HG02973 (cell line): ENCODE measurements around the gene GOLGA6L7.
"Not testable (repeated sequence)": the region's sequence is repeated elsewhere in the genome, so short reads cannot be mapped to it uniquely, and the experiment has no call there.

ENCODE experiments used
- ATAC-seq: cut with Tn5 transposase; IDR thresholded peaks from one replicate; pipeline ENCODE4 v1.9.1; 2021; ENCODE audit warnings: moderate library complexity; ENCODE audit not compliant: unreplicated experiment

GOLGA6L7 gene, protein sequence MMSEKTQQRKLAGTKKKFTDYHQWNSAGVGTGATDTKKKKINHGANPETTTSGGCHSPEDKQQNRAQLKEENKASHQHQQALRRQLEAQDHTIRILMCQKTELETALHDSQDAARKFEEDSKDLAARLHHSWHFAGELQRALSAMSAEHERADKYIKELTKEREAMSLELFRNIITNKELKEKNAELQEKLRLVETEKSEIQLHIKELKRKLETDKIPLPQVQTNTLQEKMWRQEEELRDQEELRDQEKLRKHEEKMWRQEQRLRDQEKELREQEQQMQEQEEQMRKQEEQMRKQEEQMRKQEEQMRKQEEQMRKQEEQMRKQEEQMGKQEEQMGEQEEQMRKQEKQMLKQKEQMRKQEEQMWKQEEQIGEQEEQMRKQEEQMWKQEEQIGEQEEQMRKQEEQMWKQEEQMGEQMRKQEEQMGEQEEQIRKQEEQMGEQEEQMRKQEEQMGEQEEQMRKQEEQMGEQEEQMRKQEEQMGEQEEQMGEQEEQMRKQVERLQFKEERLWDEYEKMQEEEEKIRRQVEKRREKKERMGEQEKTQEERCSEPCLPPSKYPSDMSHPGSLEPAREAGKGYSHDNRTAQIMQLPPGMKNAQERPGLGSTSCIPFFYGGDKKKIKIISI

DNA sequence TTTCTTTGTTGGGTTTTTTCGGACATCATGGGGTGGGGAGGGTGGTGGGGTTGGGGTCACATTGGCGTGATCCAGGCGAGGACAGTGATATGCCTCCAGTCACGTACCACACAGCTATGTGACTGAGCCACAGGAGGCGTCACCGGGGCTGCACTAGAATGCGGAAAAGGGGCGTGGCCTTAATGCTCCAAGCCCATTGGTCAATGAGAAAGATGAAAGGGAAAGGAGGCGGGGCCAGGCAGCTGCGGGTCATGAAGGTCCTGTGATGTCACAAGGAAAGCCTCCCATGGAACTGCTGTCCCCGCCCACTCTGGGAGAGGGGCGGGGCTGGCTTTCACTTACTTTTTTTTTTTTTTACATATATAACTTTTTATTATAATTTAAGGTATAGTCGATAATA lies at the start of gene GOLGA6L7:
Gene GOLGA6L7 (minus strand): TSS at position 124 of the 400 bp plus-strand sequence. CDS start 95 bp downstream, at position 29.
- not testable (repeated sequence) for ATAC-seq

DNA sequence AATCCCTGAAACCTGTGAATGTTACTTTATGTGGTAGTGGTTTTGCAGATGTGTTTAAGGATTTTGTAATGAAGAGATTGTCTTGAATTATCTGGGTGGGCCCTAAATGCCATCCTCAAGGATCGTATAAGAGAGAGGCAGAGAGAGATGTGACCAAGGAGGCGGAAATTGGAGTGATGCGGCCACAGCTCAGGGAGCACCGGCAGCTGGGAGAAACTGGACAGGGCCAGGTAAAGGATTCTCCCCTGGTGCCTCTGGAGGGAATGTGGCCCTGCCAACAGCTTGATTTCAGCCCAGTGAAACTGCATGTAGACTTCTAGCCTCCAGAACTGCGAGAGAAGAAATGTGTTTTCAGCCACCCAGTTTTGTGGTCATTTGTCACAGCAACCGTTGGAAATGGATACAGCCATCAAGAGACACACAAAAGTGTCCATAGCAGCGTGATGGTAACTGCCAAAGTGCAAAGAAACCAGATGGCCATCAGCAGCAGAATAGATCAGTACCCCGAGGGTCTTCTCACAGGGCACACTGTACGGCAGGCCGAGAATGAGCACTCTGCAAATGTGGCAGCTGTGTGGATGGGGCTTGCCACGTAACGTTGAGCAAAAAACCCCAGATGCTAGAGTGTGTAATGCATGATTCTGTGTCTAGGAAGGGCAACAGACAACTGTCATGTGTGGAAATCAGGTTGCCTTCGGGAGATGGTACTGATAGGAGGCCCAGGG lies 49.6 kb upstream of the GOLGA6L7 start:
- ATAC-seq: no peak

DNA sequence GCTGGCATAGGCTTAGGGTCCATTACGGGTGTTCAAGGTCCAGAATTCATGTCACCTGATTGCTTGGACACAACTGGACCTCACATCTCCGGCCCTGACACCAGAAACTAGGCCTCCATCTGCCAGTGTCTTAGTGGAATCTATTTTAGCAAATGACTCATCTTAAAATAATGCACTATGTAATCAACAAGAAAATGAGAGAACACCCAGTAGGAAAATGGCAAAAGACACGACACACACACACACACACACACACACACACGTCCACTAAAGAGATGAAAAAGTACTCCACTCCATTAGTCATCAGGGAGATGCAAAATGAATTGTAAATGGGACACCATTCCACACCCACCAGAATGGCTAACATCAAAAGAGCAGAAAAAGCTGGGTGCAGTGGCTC lies 48.5 kb upstream of the GOLGA6L7 start:
- no peak for ATAC-seq

DNA sequence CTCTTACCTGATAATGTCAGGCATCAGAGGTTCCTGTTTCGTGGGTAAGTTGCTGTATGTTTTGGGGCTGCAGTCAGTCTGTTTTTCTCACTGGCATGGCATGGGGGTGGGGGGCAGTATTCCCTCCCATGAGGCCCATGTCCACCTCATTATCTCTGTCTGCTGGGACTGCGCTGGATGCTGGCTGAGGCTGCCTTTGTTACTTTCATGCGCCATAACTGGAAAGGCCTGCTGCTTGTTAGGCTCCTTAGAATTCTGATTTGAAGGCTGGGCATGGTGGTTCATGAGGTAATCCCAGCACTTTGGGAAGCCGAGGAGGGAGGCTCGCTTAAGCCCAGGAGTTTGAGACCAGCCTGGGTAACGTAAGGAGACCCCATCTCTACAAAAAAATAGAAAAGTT lies 47.1 kb upstream of the GOLGA6L7 start:
- ATAC-seq: no peak

DNA sequence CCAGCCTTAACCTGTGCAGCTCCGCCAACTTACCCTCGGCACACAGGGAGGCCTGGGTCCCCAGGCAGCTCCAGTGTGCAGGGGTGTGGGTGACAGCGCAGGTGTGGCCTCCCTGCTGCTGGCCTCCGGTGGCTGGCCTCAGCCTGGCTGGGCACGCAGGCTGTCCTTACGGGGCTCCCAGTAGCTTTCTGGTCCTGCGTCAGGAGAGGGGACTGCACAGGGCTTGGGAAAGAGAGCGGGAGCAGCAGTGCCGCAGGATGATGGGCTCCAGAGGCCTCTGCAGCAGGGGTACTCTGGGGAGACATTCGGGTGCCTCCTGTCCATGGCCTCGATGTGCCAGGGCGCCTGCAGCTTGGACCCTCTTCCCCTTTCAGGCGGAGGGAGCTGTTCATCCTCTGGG lies 46.7 kb upstream of the GOLGA6L7 start:
- ATAC-seq: no peak

DNA sequence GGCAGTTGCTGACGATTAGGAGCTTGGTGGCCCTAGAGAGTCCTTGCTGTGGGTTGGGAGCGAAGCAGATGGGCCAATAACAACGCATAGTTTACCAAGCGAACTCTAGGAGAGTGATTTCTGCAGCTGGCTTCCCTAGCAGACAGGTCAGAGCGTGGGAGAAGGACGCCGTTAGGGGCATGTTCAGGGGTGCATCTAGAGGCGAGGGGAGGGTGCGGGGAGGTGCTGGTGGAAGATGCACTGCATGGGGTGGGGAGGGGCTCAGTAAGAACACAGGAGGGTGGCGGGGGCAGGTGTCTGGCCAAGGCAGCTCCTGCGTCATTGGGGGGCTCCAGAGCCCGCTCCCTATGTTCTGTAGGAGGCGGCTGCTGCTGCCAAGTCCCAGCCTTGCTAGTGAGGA lies 46.2 kb upstream of the GOLGA6L7 start:
- no peak for ATAC-seq

DNA sequence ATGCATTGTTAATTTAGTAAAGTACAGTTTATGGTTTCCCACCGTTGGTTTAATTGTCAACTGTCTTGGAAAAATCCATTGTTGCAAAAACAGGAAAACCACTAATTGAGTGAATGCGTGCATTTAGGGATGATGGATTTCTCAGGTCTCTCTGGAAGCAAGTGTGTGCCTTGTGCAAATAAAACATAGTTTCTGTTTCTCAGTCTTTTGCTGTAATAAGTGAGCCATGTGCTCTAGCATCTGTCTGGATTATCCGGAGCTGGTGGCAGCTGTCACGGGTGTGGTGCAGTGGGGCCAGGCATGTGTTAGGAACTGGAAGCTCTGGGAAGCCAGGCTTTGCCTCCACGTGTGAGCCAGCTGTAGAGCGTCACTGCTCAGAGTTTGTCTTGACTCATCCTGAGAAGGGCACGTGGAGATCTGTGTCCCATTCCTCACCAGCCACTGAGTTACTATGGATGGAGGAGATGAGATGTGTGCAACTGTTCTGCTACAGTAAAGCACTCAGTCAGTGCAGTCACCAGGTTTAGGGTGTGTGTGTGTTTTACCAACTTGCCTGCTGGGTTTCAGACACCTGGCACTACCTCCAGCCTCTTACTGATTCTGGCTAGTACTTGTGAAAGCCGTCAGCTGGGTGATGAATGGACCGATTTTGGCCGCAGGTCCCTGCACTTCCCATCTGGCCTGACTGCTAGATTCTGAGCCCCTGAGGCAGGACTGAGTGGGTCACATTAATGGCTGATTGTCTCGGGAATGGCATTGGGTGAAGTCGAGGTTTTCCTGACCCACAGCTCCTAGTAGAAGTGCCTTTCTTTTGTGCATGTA lies 44.6 kb upstream of the GOLGA6L7 start:
- ATAC-seq: no peak

DNA sequence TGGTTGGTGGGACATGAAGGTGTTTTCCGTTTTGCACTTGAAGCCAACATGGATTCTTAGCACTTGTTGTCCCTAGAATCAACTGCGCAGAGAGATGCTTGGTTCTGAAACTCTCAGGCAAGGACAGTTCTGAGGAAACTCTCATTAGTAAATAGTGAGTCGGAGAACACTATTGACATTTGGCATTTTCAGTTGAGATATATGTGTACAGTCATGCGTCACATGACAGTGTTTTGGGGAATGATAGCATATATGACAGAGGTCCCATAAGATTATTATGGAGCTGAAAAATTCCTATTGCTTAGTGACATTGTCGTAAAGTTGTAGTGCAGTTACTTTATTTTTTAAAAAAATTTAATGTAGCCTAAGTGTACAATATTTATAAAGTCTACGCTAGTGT lies 43.1 kb upstream of the GOLGA6L7 start:
- ATAC-seq: no peak

DNA sequence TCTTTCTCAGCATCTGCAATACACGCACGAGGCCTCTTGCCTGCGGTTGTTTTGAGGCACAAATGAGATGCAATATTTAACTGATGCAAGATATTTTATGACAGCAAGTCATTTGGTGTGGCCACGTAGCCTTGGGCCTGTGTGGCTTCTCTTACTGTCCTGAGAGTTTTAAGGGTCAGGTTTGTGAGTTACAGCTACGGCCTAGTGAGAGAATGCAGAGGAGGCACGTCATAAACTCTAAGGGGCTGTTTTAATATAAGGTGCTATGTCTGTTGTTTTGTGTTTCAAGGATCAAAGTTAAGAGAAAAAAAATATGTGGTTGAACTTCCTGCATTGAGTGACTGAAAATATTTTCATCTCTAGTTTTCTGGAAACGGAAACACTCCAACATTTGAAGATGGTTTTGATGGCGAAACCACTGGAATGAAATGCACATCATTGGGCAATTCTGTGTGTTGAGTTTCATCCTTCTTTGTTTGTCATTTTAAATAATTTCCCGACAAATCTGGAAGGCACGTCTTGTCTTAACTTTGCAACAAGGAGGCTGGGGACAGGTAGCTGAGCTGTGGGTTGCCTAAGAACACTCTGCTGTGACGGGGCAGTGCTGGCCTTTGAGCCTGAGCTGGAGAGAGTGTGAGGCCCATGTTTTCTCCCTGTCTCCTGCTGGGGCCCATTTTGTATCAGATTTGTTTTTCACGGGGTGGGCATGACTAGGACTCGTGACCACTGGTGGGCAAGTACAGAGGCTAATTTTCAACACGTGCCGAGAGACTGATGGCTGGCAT lies 42.5 kb upstream of the GOLGA6L7 start:
- ATAC-seq: no peak

DNA sequence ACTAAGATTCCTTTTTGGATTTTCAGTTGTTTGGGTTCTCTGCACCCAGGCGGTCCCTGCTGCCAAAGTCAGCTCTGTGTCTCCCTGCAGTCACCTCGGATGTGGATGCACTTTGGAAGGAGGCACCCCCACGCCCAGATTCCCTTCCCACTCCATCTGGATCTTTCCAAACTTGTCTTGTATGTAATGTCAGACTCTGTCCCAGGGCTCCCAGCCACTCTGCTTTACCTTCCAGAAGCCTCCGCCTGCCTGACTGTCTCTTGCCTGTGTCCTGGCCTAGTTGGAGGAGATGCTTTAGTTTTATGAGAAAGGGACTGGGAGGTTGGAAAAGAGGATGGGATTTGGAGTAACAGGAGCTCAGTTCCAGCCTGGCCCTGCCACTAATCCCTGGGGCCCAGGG lies 41.8 kb upstream of the GOLGA6L7 start:
- not testable (repeated sequence) for ATAC-seq

DNA sequence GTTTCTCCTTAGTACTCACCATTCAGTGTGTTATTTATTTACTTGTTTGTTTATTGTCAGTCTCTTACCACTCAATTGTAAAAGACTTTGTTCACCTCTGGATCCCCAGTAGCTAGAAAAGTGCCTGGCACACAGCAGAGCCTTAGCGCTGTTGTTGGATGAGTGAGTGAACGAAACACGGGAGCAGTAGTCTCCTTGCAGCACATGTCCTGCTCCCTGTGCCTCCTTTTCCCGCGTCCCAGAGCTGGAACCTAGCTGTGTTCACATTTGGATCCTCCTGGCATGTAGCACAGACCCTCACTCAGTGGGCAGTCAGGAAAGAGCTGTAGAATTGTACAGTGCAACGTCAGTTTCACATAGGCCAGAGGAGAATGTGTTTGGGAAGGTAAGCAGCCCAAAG lies 41.4 kb upstream of the GOLGA6L7 start:
- not testable (repeated sequence) for ATAC-seq

DNA sequence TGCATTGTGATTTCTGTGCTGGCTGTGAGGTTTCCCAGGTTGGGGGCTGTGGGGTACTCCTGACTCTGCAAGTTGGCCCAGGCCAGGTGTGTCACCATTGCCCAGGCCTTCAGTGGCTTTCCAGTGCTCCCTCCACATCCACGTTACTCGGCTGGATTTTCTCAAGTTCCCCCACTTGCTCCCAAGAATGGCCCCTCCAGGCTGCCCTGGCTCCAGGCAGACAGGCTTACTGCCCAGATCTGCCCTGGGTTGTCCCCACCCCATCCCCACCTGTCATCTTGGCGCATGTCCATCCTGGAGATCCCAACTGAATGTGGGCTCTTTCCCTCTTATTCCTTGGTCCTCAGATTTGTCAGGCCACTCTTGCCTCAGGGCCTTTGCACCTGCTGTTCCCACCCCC lies 40.9 kb upstream of the GOLGA6L7 start:
- ATAC-seq: no peak

DNA sequence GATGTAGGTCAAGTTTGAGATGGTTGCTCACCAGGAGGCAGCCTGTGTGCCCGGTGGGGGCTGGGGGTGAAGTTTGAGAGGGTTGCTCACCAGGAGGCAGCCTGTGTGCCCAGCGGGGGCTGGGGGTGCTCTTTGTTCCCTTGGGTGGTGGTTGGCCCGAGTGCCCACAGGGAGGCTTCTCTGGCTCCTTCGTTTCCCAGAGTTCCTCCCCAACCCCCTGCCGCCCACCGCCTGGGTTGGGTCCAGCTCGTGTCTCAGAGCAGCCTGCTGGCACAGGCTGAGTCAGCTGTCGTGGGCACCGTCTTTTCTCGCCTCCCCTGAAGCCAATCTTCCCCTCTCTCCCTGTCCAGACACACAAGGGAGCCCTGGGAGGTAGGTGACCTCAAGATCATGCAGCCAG lies 40.5 kb upstream of the GOLGA6L7 start:
- ATAC-seq: no peak

DNA sequence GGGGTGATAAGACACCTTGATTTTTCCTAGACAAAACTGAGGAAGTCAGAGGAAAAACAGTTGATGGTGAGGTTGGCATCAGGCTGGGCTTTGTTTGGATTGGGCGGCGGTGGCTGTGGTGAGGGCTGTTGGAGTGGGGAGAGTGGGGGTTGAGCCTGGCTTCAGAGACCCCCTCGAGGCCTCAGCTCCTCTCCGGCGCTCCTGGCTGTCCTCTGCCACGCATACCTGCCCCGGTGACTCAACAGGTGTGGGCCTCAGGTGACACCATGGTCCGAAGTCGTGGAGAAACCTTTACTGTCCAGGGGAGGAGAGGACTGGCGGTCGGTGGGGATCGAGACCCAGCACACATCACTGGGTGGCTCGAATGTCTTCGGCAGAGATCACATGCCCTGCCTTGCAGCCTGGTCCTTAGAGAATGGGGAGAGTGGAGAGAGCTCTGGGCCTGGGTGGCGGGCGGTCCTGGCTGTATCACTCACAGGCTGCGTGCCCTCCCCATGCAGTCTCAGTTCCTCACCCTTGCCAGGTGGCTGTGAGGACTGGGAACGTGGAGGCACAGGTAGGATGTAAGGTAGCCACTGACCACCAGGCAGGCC lies 40.0 kb upstream of the GOLGA6L7 start:
- ATAC-seq: no peak

DNA sequence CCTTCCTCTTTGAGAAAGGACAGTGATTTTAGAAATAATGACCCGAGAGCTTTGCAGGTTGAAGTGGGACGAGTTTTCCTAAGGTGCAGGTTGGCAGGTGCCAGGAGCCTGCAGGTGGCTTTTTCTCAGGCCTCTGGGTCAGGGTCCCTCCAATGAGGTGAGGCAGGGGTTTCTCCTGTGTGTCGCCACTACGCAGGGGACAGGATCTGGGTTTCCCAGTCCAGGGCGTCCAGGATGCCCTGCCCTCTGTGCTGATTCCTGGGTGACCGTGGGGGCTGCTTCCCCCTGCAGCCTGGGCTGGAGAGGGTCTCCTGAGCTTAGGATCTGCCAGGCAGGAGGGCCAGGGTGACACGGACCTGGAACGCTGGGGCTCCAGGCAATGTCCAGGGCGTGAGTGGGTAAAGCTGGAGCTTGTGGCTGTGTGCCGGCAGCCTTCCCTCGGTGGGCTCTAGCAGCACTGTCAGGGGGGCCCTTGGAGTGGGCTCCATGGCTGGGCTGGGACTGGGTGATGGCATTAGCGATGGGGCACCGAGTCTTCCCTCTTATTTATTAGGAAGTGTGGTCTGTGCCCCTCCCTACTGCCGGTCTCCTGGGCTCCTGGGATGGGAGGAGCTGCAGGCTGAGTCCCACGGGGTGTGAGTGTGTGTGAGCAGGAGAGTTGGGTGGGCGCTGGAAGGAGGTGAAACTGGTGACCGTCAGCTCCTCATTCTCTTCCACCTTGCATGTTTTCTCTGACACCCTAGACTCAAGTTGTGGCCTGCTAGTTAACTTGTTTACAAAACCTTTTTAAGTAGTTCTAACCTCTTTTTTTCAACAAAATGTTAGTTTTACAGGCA lies 39.1 kb upstream of the GOLGA6L7 start:
- no peak for ATAC-seq

DNA sequence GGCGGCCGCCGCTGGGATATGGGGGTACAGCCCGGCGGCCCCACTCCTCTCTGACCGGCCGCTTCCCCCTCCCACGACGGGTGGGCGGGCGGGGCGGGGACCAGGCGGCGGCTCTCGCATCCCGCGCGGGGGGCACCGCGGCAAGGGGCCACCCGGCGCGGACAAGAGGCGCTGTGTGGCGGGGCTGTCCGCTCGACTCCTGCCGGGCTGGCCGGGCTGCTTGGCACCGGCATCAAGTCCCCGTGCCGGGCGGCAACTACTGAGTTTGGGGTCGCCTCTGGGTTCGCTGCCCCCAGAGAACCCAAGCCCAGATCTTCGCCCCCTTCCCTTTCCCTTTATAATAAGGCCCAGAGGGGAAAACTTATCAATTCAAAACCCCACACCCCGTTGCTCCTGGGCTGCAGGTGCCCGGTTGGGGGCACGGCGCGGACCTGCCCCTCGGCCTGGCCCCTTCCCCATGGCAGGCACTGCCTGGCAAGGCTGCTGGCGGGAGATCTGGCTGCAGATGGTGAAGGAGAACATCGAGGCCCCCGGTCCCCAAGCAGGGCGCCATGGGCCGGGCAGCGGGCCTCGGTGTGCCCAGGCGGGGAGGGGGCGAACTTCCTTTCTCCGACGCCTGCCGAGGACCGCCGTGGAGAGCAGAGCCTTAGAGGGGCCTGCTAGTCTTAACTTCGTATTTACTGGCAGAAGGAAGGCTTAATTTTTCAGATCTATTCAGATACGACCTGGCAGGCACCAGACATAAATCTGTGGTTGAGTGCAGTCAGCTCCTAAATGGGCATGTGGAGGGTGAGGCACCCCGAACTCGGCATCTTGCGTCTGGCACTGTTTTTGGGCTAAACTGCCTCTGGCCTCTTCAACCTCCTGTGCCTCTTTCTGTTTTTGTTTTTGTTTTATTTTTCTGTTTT lies 38.2 kb upstream of the GOLGA6L7 start:
- ATAC-seq: no peak

DNA sequence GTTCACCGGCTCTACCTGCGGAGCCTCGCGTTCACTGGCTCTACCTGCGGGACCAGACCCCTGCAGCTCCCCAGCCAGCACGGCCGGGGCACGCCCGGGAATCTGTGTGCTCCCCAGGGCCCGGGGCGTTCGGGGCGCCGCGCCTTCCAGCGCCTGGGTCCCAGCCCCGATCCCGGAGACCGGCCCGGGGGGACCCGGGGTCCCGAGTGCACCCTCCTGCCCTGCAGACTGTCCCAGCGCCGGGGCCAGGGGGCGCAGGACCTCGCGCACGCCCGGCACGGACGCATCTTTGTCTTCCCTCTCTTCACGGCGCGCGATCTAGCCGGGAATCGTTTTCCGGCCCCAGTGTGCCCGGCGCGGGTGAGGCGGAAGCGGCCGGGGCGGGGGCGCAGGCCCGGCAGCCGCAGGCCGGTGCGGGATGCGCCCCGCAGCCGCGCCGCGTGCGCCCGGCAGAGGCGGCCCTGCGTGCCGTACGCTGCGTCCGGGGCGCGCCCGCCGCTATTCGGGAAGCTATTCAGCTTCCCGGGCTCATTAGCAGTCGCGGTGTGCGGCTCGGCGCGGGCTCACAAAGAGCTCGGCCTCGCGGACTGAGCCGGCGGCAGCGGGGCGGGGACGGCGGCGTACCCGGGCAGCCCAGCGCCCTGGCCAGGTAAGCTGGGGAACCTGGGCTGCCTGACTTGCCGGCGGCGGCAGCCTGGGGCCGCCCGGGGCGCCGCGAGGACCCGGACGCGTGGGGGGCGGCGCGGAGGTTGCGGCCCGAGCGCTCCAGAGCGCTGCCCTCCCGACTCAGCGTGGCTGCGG lies 37.4 kb upstream of the GOLGA6L7 start, which contains the start of gene APBA2:
Gene APBA2 (plus strand): TSS at position 345 of the 801 bp plus-strand sequence. CDS start 167,911 bp downstream, outside the sequence.
- no peak for ATAC-seq
